Ectodermal cell (in vitro differentiated cells): ENCODE results near the gene RBM20.
"Not testable (repeated sequence)": the region's sequence is repeated elsewhere in the genome, so short reads cannot be mapped to it uniquely, and the experiment has no call there.

ENCODE experiments used
- H3K27ac ChIP-seq: 2 replicates; pipeline ENCODE4 v1.7.0; 2013; ENCODE audit warnings: mild to moderate bottlenecking, low read depth, low read length; ENCODE audit not compliant: insufficient read depth, poor library complexity, severe bottlenecking
- H3K27me3 ChIP-seq: 2 replicates; pipeline ENCODE4 v1.7.0; 2013; ENCODE audit warnings: mild to moderate bottlenecking, low read length; ENCODE audit not compliant: insufficient read depth, control insufficient read depth, poor library complexity, severe bottlenecking
- H3K36me3 ChIP-seq: one replicate; pipeline ENCODE4 v1.7.0; 2013; ENCODE audit warnings: low read length; ENCODE audit not compliant: control insufficient read depth, insufficient read depth
- H3K4me1 ChIP-seq: one replicate; pipeline ENCODE4 v1.7.0; 2013; ENCODE audit warnings: low read length; ENCODE audit not compliant: control insufficient read depth, insufficient read depth
- H3K4me3 ChIP-seq: 2 replicates; pipeline ENCODE4 v1.7.0; 2013; ENCODE audit warnings: low read depth, low read length, control low read depth; ENCODE audit not compliant: insufficient read depth
- H3K9me3 ChIP-seq: 2 replicates; pipeline ENCODE4 v1.7.0; 2013; ENCODE audit warnings: mild to moderate bottlenecking, low read length, moderate library complexity; ENCODE audit not compliant: control insufficient read depth
- WGBS, 2 experiments: methylation state at CpG; one replicate each; pipeline ENCODE4 v1.1.7; 2013; ENCODE audit warnings: missing lambda C conversion rate in 2 of 2; 5-methylcytosine and 5-hydroxymethylcytosine counted together

The RBM20 gene

GRCh38 chr10:110704070-110704469, 59.9 kb downstream of the RBM20 start:
- Histone ChIP-seq H3K9me3 (no peaks in the 10 kb centered on the region), H3K27ac (no peak overlapping the region), H3K4me1 (peaks cover 16% of the 10 kb centered on the region), H3K36me3 (no peaks in the 10 kb centered on the region), H3K27me3 (no peaks in the 10 kb centered on the region), H3K4me3 (no peak overlapping the region)

- Histone ChIP-seq H3K9me3 (no peaks in the 10 kb centered on the region), H3K4me3 (no peak overlapping the region), H3K4me1 (peaks cover 16% of the 10 kb centered on the region), H3K27ac (no peak overlapping the region), H3K27me3 (no peaks in the 10 kb centered on the region), H3K36me3 (no peaks in the 10 kb centered on the region)
- 95 to 99% methylated on average over 5 of the region's 5 CpGs for WGBS, 2 experiments
Observed at GRCh38 chr10:110704906-110705476, 60.9 kb downstream of the RBM20 start.

DNA sequence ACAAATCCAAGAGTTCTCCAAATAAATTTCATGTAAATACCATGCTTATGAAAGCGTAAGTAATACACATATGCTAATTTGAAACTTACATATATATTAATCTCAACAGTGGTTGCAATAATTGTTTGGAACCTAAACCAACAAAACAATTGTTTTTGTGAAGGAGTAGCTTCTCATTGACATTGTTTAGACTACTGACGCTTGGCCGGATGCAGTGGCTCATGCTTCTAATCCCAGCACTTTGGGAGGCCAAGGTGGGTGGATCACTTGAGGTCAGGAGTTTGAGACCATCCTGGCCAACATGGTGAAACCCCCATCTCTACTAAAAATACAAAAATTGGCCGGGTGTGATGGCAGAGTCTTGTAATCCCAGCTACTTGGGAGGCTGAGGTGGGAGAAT, 61.5 kb downstream of the RBM20 start:
- not testable (repeated sequence) for H3K27ac ChIP-seq, H3K4me3 ChIP-seq, H3K9me3 ChIP-seq, H3K27me3 ChIP-seq, H3K36me3 ChIP-seq
- H3K4me1 ChIP-seq: peaks cover 16% of the 10 kb centered on the region
- 85 to 93% methylated on average over 3 of the region's 4 CpGs for WGBS, 2 experiments

- no peaks in the 10 kb centered on the region for H3K27me3 ChIP-seq
- no peak overlapping the region for H3K4me3 ChIP-seq
- no peaks in the 10 kb centered on the region for H3K36me3 ChIP-seq
- H3K9me3 ChIP-seq: no peaks in the 10 kb centered on the region
- H3K27ac ChIP-seq: no peak overlapping the region
- WGBS, 2 experiments: 15 to 21% methylated on average over 5 of the region's 5 CpGs
- peaks cover 15% of the 10 kb centered on the region for H3K4me1 ChIP-seq
Observed at GRCh38 chr10:110706690-110707098, 62.6 kb downstream of the RBM20 start.

DNA sequence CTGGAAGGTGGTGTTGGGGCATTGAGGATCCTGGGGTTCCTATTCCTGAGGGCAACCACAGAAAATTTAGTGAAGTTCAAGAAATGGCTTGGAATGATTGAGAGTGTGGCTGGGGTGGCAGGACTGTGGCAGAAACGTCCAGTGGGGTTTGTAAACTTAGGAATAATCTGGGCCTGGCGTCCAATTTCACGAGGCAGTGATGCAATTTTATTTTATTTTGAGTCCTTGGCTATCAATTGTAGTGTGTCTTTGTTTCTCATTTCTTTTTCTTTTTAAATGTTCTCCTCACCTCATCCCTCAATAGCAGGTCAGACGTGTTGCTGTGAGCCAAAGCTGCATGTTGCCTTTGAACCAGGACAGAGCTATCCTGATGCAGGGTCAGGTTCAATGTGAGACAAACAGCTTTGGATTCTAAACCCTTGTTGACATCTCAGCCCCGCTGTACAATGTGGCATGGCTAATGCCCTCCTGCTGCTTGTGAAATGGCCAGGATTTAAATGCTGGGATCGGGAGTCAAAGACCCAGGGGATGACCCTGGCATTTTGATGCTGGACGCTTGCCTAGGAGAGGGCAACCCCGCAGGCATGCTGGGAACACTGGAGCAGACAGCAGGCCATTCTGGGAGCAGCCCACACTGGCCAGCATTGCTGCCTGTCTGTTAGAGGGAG, 64.8 kb downstream of the RBM20 start:
- H3K4me3 ChIP-seq: no peak overlapping the region
- no peaks in the 10 kb centered on the region for H3K36me3 ChIP-seq
- 72 to 73% methylated on average over 8 of the region's 8 CpGs for WGBS, 2 experiments
- no peak overlapping the region for H3K27ac ChIP-seq
- no peaks in the 10 kb centered on the region for H3K9me3 ChIP-seq
- H3K4me1 ChIP-seq: peaks cover 5% of the 10 kb centered on the region
- no peaks in the 10 kb centered on the region for H3K27me3 ChIP-seq

GRCh38 chr10:110709444-110709828, 65.3 kb downstream of the RBM20 start:
- Histone ChIP-seq H3K27ac (no peak overlapping the region), H3K27me3 (no peaks in the 10 kb centered on the region), H3K4me3 (no peak overlapping the region), H3K4me1 (peaks cover 5% of the 10 kb centered on the region), H3K9me3 (no peaks in the 10 kb centered on the region), H3K36me3 (no peaks in the 10 kb centered on the region)
- WGBS, 2 experiments: 88 to 91% methylated on average over 3 of the region's 3 CpGs

- no peaks in the 10 kb centered on the region for H3K9me3 ChIP-seq
- WGBS, 2 experiments: 95% methylated on average over 10 of the region's 10 CpGs
- H3K27me3 ChIP-seq: no peaks in the 10 kb centered on the region
- H3K27ac ChIP-seq: no peak overlapping the region
- H3K4me3 ChIP-seq: no peak overlapping the region
- H3K4me1 ChIP-seq: peaks cover 5% of the 10 kb centered on the region
- no peaks in the 10 kb centered on the region for H3K36me3 ChIP-seq
Observed at GRCh38 chr10:110709964-110710587, 65.9 kb downstream of the RBM20 start.

GRCh38 chr10:110710621-110711020, 66.5 kb downstream of the RBM20 start:
- H3K9me3 ChIP-seq: no peaks in the 10 kb centered on the region
- H3K36me3 ChIP-seq: no peaks in the 10 kb centered on the region
- H3K4me1 ChIP-seq: peaks cover 5% of the 10 kb centered on the region
- H3K27me3 ChIP-seq: no peaks in the 10 kb centered on the region
- 95% methylated on average over 5 of the region's 5 CpGs for WGBS, 2 experiments
- no peak overlapping the region for H3K4me3 ChIP-seq
- H3K27ac ChIP-seq: no peak overlapping the region

- Histone ChIP-seq H3K27me3 (no peaks in the 10 kb centered on the region), H3K27ac (no peak overlapping the region), H3K4me1 (peaks cover 5% of the 10 kb centered on the region), H3K36me3 (no peaks in the 10 kb centered on the region), H3K4me3 (no peak overlapping the region), H3K9me3 (no peaks in the 10 kb centered on the region)
- 96 to 99% methylated on average over 4 of the region's 4 CpGs for WGBS, 2 experiments
Observed at GRCh38 chr10:110711382-110711781, 67.2 kb downstream of the RBM20 start.

DNA sequence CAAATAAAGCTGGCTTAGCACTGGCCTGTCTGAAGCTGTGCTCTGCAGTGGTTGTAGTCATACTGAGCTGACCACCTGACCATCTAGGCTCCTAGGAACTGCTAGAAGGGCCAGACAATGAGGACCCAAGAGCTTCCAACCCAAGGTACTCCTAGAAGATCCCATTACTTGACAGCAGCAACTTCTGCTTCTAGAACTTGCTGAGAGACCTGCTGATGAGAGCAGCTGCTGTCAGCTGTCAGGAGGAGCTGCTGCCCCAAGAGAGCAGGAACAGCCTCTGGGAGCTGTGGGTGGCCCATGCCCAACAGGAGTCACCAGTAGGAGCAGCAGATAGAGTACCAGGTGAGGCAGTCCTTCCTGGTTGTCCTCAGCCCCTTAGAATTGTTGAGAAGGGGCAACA, 70.2 kb downstream of the RBM20 start:
- no peaks in the 10 kb centered on the region for H3K4me1 ChIP-seq
- H3K27ac ChIP-seq: no peak overlapping the region
- H3K27me3 ChIP-seq: no peaks in the 10 kb centered on the region
- no peak overlapping the region for H3K4me3 ChIP-seq
- no peaks in the 10 kb centered on the region for H3K9me3 ChIP-seq
- H3K36me3 ChIP-seq: no peaks in the 10 kb centered on the region
